Measurements from ENCODE around the gene AVPI1.

Gene AVPI1

GRCh38 chr10:97632949-97633884 is 53.8 kb downstream of the AVPI1 start, which contains the start of gene MORN4:
TSS of gene MORN4 (minus strand) at chr10:97633500. CDS start at chr10:97619653, 13,847 bp downstream.
- no peaks in the 10 kb centered on the region for H3K9me3 Mint-ChIP-seq
- H3K27ac Mint-ChIP-seq = peak within 1 kb of the TSS; percentile 82 to 88
- peaks cover 15% of the 10 kb centered on the region for H3K36me3 Mint-ChIP-seq (ENCODE audit: insufficient read depth)
- H3K27me3 Mint-ChIP-seq = no peaks in the 10 kb centered on the region
- DNase-seq = peak; percentile 86 to 90 (median 89)
- H3K4me1 Mint-ChIP-seq (ENCODE audit: low read depth in 2 of 2) = peaks cover 11 to 14% of the 10 kb centered on the region in 2 donors
- H3K4me3 Mint-ChIP-seq = peak within 1 kb of the TSS; percentile 95 to 99
- ATAC-seq (replicated peaks) = peak; percentile 100

GRCh38 chr10:97631098-97631497 is 55.9 kb downstream of the AVPI1 start:
- no peaks in the 10 kb centered on the region for H3K9me3 Mint-ChIP-seq
- no peak for ATAC-seq (replicated peaks)
- no peaks in the 10 kb centered on the region for H3K27me3 Mint-ChIP-seq
- no peak for DNase-seq
- H3K36me3 Mint-ChIP-seq (ENCODE audit: insufficient read depth) = peaks cover 15% of the 10 kb centered on the region
- no peak overlapping the region for H3K4me3 Mint-ChIP-seq
- H3K4me1 Mint-ChIP-seq (ENCODE audit: low read depth in 2 of 2) = peaks cover 11 to 14% of the 10 kb centered on the region in 2 donors
- H3K27ac Mint-ChIP-seq = no peak overlapping the region

- H3K9me3 Mint-ChIP-seq = no peaks in the 10 kb centered on the region
- no peak for DNase-seq
- H3K4me1 Mint-ChIP-seq (ENCODE audit: low read depth in 2 of 2) = peaks cover 11 to 14% of the 10 kb centered on the region in 2 donors
- no peaks in the 10 kb centered on the region for H3K27me3 Mint-ChIP-seq
- H3K36me3 Mint-ChIP-seq (ENCODE audit: insufficient read depth) = peaks cover 15% of the 10 kb centered on the region
- H3K27ac Mint-ChIP-seq = no peak overlapping the region
- ATAC-seq (replicated peaks) = no peak
- H3K4me3 Mint-ChIP-seq = no peak overlapping the region
These were observed 57.8 kb downstream of the AVPI1 start for GRCh38 chr10:97629289-97629688.

GRCh38 chr10:97628228-97628627 is 58.8 kb downstream of the AVPI1 start:
- no peaks in the 10 kb centered on the region for H3K9me3 Mint-ChIP-seq
- H3K27ac Mint-ChIP-seq = no peak overlapping the region
- no peaks in the 10 kb centered on the region for H3K27me3 Mint-ChIP-seq
- H3K4me1 Mint-ChIP-seq (ENCODE audit: low read depth in 2 of 2) = peaks cover 4 to 7% of the 10 kb centered on the region in 2 donors
- H3K36me3 Mint-ChIP-seq (ENCODE audit: insufficient read depth) = peaks cover 4% of the 10 kb centered on the region
- H3K4me3 Mint-ChIP-seq = no peak overlapping the region
- DNase-seq (no peak), ATAC-seq (replicated peaks) (no peak)

- no peak for ATAC-seq (replicated peaks)
- DNase-seq = no peak
- peak overlapping the region in 1 of 2 donors; percentile 27 for H3K27ac Mint-ChIP-seq
- peaks cover under 1 to 2% of the 10 kb centered on the region in 2 donors for H3K4me1 Mint-ChIP-seq (ENCODE audit: low read depth in 2 of 2)
- no peaks in the 10 kb centered on the region for H3K9me3 Mint-ChIP-seq
- H3K36me3 Mint-ChIP-seq (ENCODE audit: insufficient read depth) = peaks cover under 1% of the 10 kb centered on the region
- H3K4me3 Mint-ChIP-seq = no peak overlapping the region
- H3K27me3 Mint-ChIP-seq = no peaks in the 10 kb centered on the region
These were observed 59.3 kb downstream of the AVPI1 start for GRCh38 chr10:97627731-97628130.
